Measurements from ENCODE around the gene MYL6B.

Gene MYL6B

GRCh38 chr12:56204275-56204674, 51.9 kb downstream of the MYL6B start:
- DNase-seq = no peak

- no peak for DNase-seq
Observed at GRCh38 chr12:56205445-56205844, 53.1 kb downstream of the MYL6B start.

GRCh38 chr12:56206452-56207166, 54.2 kb downstream of the MYL6B start:
- peak in 18 of 56 donors; percentile 1 to 54 (median 11) for DNase-seq
